Choroid plexus epithelial cell (primary cell): ENCODE results near the gene TRABD2B.

Experiments used
- DNase-seq: peaks from one replicate; pipeline ENCODE4 v3.0.0-alpha.2; 2010; ENCODE audit warnings: low read depth
- H3K4me3 ChIP-seq: 2 replicates; pipeline ENCODE4 v1.5.1; 2011; ENCODE audit warnings: low read depth, mild to moderate bottlenecking, control low read depth, low read length, moderate library complexity
- CTCF ChIP-seq: conservative IDR thresholded peaks from 2 replicates; pipeline ENCODE4 v1.5.1; 2011; ENCODE audit warnings: low read depth, mild to moderate bottlenecking, control low read depth, inconsistent platforms, low read length, moderate library complexity

TRABD2B gene

GRCh38 chr1:47780469-47780995 is 216.7 kb downstream of the TRABD2B start:
- no peak overlapping the region for H3K4me3 ChIP-seq
- DNase-seq, result no peak
- peak; percentile 17 for TF ChIP-seq CTCF

GRCh38 chr1:47779613-47780012 is 217.6 kb downstream of the TRABD2B start:
- H3K4me3 ChIP-seq, result no peak overlapping the region
- TF ChIP-seq CTCF, result no peak
- no peak for DNase-seq

GRCh38 chr1:47778280-47778679 is 218.9 kb downstream of the TRABD2B start:
- TF ChIP-seq CTCF, result no peak
- no peak for DNase-seq
- no peak overlapping the region for H3K4me3 ChIP-seq

DNA sequence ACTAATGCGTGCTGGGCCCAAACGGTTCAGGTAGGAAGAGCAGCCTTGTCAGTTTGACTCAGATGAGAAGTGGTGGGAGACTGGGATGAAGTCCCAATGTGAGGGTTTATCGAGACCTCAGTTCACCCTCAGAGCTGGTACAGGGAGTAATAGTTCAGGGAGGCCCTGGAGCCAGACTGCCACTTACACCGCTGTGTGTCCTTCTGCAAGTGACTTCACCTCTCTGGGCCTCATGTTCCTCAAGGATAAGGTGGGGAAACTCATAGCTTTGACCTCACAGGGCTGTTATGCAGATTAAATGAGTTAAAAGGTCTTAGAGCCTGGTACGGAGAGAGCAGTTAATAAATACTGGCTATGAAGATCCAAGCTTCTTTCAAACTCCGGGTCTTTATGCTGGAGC is 219.9 kb downstream of the TRABD2B start:
- no peak overlapping the region for H3K4me3 ChIP-seq
- TF ChIP-seq CTCF, result no peak
- DNase-seq, result no peak

- no peak for DNase-seq
- no peak for TF ChIP-seq CTCF
- no peak overlapping the region for H3K4me3 ChIP-seq
Observed at GRCh38 chr1:47776667-47777131, 220.5 kb downstream of the TRABD2B start.

GRCh38 chr1:47774986-47775834 is 222.0 kb downstream of the TRABD2B start:
- no peak for DNase-seq
- no peak for TF ChIP-seq CTCF

More at GRCh38 chr1:47774986-47775834, 222.0 kb downstream of the TRABD2B start:
- H3K4me3 ChIP-seq, result no peak overlapping the region
